Esophagus (tissue), 2 donors: ENCODE measurements around the gene SORBS1. TPM values are rescaled to one million over a fixed set of nuclear protein-coding genes. Genes with fewer than 3 reads are reported as not detected.

Experiments used
- H3K27ac ChIP-seq, 2 donors: one replicate each; pipeline ENCODE4 v1.5.1; 2013; ENCODE audit warnings: low read depth in 2 of 2, mild to moderate bottlenecking in 2 of 2, inconsistent platforms in 1 of 2, low read length in 1 of 2, moderate library complexity in 1 of 2
- H3K27me3 ChIP-seq, 2 donors: one replicate each; pipeline ENCODE4 v1.6.1; 2013; ENCODE audit warnings: low read length in 2 of 2, control low read depth in 1 of 2, mild to moderate bottlenecking in 1 of 2; ENCODE audit not compliant: insufficient read depth in 2 of 2, control insufficient read depth in 1 of 2
- H3K36me3 ChIP-seq, 2 donors: one replicate each; pipeline ENCODE4 v1.6.1; 2013; ENCODE audit warnings: low read length in 1 of 2; ENCODE audit not compliant: control insufficient read depth in 2 of 2, insufficient read depth in 2 of 2
- H3K4me1 ChIP-seq, 2 donors: one replicate each; pipeline ENCODE4 v1.6.1; 2013; ENCODE audit warnings: low read length in 1 of 2; ENCODE audit not compliant: control insufficient read depth in 2 of 2, insufficient read depth in 2 of 2
- H3K4me3 ChIP-seq, 2 donors: one replicate each; pipeline ENCODE4 v1.5.1; 2013; ENCODE audit warnings: low read length in 2 of 2, mild to moderate bottlenecking in 2 of 2, low read depth in 1 of 2, moderate library complexity in 1 of 2
- H3K9me3 ChIP-seq, 2 donors: one replicate each; pipeline ENCODE4 v1.6.1; 2013; ENCODE audit warnings: mild to moderate bottlenecking in 2 of 2, low read depth in 1 of 2, low read length in 1 of 2, moderate library complexity in 1 of 2; ENCODE audit not compliant: control insufficient read depth in 2 of 2, insufficient read depth in 1 of 2
- WGBS, 2 donors: extraction: QIAGEN DNeasy Blood & Tissue Kit; methylation state at CpG; one replicate each; pipeline ENCODE4 v1.1.7; 2013; 5-methylcytosine and 5-hydroxymethylcytosine counted together
- polyA plus RNA-seq, 2 donors: library from polyadenylated mRNA; stranded (reverse); fragments of 200-250 nt; gene quantifications; one replicate each; pipeline ENCODE4 v1.2.3, GENCODE V29; 2013
- donor health status: healthy with polysubstance abuse.
- donor health status: Bipolar disorder and iron deficiency.

SORBS1 gene
- polyA plus RNA-seq, 2 donors: 32.7 to 66.3 TPM

GRCh38 chr10:95428701-95429100 lies 132.5 kb downstream of the SORBS1 start:
- Histone ChIP-seq H3K9me3 (no peaks in the 10 kb centered on the region), H3K27ac (peak overlapping the region in 1 of 2 donors; percentile 72), H3K4me3 (no peak overlapping the region), H3K4me1 (peaks cover 0 to 6% of the 10 kb centered on the region in 2 donors), H3K36me3 (no peaks in the 10 kb centered on the region), H3K27me3 (no peaks in the 10 kb centered on the region)
- WGBS, 2 donors: 67 to 86% methylated on average over 2 of the region's 2 CpGs

GRCh38 chr10:95426482-95426881 lies 134.7 kb downstream of the SORBS1 start:
- H3K36me3 ChIP-seq: no peaks in the 10 kb centered on the region
- WGBS, 2 donors: 68 to 70% methylated on average over 5 of the region's 5 CpGs
- no peak overlapping the region for H3K4me3 ChIP-seq
- no peaks in the 10 kb centered on the region for H3K9me3 ChIP-seq
- H3K4me1 ChIP-seq: peaks cover 0 to 6% of the 10 kb centered on the region in 2 donors
- peak overlapping the region in 1 of 2 donors; percentile 59 for H3K27ac ChIP-seq
- H3K27me3 ChIP-seq: no peaks in the 10 kb centered on the region

GRCh38 chr10:95425592-95426465 lies 135.3 kb downstream of the SORBS1 start:
- 70 to 77% methylated on average over 2 of the region's 2 CpGs for WGBS, 2 donors
- H3K9me3 ChIP-seq: no peaks in the 10 kb centered on the region
- H3K36me3 ChIP-seq: no peaks in the 10 kb centered on the region
- H3K4me1 ChIP-seq: peaks cover 0 to 6% of the 10 kb centered on the region in 2 donors
- no peaks in the 10 kb centered on the region for H3K27me3 ChIP-seq
- peak overlapping the region in 1 of 2 donors; percentile 59 for H3K27ac ChIP-seq
- H3K4me3 ChIP-seq: no peak overlapping the region

GRCh38 chr10:95423164-95424005 lies 137.8 kb downstream of the SORBS1 start:
- H3K27ac ChIP-seq: peak overlapping the region; percentile 58 to 93
- peaks cover 0 to 2% of the 10 kb centered on the region in 2 donors for H3K36me3 ChIP-seq
- no peak overlapping the region for H3K4me3 ChIP-seq
- H3K27me3 ChIP-seq: no peaks in the 10 kb centered on the region
- no peaks in the 10 kb centered on the region for H3K9me3 ChIP-seq
- H3K4me1 ChIP-seq: peaks cover 0 to 3% of the 10 kb centered on the region in 2 donors
- 37 to 54% methylated on average over 6 of the region's 6 CpGs for WGBS, 2 donors

- WGBS, 2 donors: 72 to 82% methylated on average over 3 of the region's 3 CpGs
- Histone ChIP-seq H3K27ac (no peak overlapping the region), H3K36me3 (peaks cover 0 to 2% of the 10 kb centered on the region in 2 donors), H3K9me3 (no peaks in the 10 kb centered on the region), H3K4me1 (peaks cover 0 to 3% of the 10 kb centered on the region in 2 donors), H3K27me3 (no peaks in the 10 kb centered on the region), H3K4me3 (no peak overlapping the region)
These were observed 138.9 kb downstream of the SORBS1 start for GRCh38 chr10:95422233-95422632.

GRCh38 chr10:95421782-95422181 lies 139.4 kb downstream of the SORBS1 start:
- Histone ChIP-seq H3K27me3 (no peaks in the 10 kb centered on the region), H3K9me3 (no peaks in the 10 kb centered on the region), H3K27ac (no peak overlapping the region), H3K36me3 (peaks cover 0 to 2% of the 10 kb centered on the region in 2 donors), H3K4me1 (peaks cover 0 to 3% of the 10 kb centered on the region in 2 donors), H3K4me3 (no peak overlapping the region)
- WGBS, 2 donors: 57 to 70% methylated on average over 3 of the region's 3 CpGs

- WGBS, 2 donors: 77 to 81% methylated on average over 3 of the region's 3 CpGs
- Histone ChIP-seq H3K9me3 (no peaks in the 10 kb centered on the region), H3K36me3 (peaks cover 0 to 2% of the 10 kb centered on the region in 2 donors), H3K27ac (no peak overlapping the region), H3K27me3 (no peaks in the 10 kb centered on the region), H3K4me3 (no peak overlapping the region), H3K4me1 (peaks cover 0 to 3% of the 10 kb centered on the region in 2 donors)
These were observed 141.8 kb downstream of the SORBS1 start for GRCh38 chr10:95419399-95419798.

GRCh38 chr10:95416973-95417372 lies 144.2 kb downstream of the SORBS1 start:
- no peaks in the 10 kb centered on the region for H3K27me3 ChIP-seq
- peaks cover 0 to 5% of the 10 kb centered on the region in 2 donors for H3K36me3 ChIP-seq
- no peak overlapping the region for H3K4me3 ChIP-seq
- H3K27ac ChIP-seq: peak overlapping the region in 1 of 2 donors; percentile 9
- no peaks in the 10 kb centered on the region for H3K4me1 ChIP-seq
- H3K9me3 ChIP-seq: no peaks in the 10 kb centered on the region
- 89 to 90% methylated on average over 7 of the region's 7 CpGs for WGBS, 2 donors

- no peaks in the 10 kb centered on the region for H3K27me3 ChIP-seq
- H3K27ac ChIP-seq: peak overlapping the region; percentile 29 to 50
- 49 to 51% methylated on average over 4 of the region's 4 CpGs for WGBS, 2 donors
- H3K4me3 ChIP-seq: no peak overlapping the region
- no peaks in the 10 kb centered on the region for H3K9me3 ChIP-seq
- H3K4me1 ChIP-seq: no peaks in the 10 kb centered on the region
- peaks cover 0 to 5% of the 10 kb centered on the region in 2 donors for H3K36me3 ChIP-seq
These were observed 144.9 kb downstream of the SORBS1 start for GRCh38 chr10:95416270-95416669.
